Measurements from ENCODE around the gene IRGM.

IRGM gene

DNA sequence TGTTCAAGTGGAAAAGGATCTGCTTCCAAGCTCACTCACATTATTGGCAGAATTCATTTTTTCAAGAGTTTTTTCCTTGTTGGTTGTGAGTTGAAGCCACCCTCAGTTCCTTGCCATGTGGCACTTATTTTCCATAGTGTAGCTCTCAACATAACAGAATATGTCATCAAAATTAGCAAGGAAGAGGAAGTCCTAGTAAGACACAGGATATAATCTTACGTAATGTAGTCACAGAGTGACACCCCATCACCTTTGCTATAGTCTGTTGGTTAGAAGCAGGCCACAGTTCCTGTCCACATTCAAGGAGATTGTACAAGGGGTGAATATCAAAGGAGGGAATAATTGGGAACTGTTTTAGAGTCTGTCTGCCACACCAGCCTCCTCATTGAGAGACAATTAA lies 15.7 kb downstream of the IRGM start:
- DNase-seq (ENCODE audit: low read depth): peak; percentile 68
- H3K4me3 ChIP-seq (ENCODE audit: low read depth, low read length): no peak overlapping the region
- TF ChIP-seq, protein P1, sequence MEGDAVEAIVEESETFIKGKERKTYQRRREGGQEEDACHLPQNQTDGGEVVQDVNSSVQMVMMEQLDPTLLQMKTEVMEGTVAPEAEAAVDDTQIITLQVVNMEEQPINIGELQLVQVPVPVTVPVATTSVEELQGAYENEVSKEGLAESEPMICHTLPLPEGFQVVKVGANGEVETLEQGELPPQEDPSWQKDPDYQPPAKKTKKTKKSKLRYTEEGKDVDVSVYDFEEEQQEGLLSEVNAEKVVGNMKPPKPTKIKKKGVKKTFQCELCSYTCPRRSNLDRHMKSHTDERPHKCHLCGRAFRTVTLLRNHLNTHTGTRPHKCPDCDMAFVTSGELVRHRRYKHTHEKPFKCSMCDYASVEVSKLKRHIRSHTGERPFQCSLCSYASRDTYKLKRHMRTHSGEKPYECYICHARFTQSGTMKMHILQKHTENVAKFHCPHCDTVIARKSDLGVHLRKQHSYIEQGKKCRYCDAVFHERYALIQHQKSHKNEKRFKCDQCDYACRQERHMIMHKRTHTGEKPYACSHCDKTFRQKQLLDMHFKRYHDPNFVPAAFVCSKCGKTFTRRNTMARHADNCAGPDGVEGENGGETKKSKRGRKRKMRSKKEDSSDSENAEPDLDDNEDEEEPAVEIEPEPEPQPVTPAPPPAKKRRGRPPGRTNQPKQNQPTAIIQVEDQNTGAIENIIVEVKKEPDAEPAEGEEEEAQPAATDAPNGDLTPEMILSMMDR (IDR thresholded peaks at IDR 0.05; ENCODE audit: low read depth, low read length): no peak
- TF ChIP-seq MYC (IDR thresholded peaks at IDR 0.05; ENCODE audit: low read depth, low read length): 0 out of 2 replicates have a peak, but pooled peaks have one; percentile 17
- peak; percentile 29; the same call in 1 of the 2 replicates for TF ChIP-seq MAX (IDR thresholded peaks at IDR 0.05; ENCODE audit: low read depth, low read length)
- TF ChIP-seq POLR2A (IDR thresholded peaks at IDR 0.05; ENCODE audit: extremely low read depth, insufficient read length): no peak

DNA sequence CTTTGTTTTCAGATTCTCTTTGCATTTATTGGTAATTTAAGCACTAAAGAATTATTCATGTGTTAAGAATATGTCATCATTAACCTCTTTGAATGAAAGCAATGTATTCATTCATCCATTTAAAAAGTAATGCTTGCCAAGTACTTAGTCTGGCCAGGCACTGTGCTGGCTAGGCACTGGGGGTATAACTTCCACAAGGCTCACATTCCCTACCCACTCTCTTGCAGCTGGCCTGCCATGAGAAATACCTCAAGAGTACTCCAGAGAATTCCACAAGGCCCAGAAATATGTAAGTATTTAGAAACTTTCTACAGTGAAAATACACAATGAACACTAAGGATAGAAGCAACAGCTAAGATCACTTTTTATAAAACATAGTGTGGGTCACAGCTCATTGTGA lies 33.0 kb downstream of the IRGM start:
- TF ChIP-seq, protein P1 (IDR thresholded peaks at IDR 0.05; ENCODE audit: low read depth, low read length): no peak
- no peak for TF ChIP-seq POLR2A (IDR thresholded peaks at IDR 0.05; ENCODE audit: extremely low read depth, insufficient read length)
- TF ChIP-seq MAX (IDR thresholded peaks at IDR 0.05; ENCODE audit: low read depth, low read length): no peak
- TF ChIP-seq MYC (IDR thresholded peaks at IDR 0.05; ENCODE audit: low read depth, low read length): no peak
- no peak overlapping the region for H3K4me3 ChIP-seq (ENCODE audit: low read depth, low read length)
- no peak for DNase-seq (ENCODE audit: low read depth)

DNA sequence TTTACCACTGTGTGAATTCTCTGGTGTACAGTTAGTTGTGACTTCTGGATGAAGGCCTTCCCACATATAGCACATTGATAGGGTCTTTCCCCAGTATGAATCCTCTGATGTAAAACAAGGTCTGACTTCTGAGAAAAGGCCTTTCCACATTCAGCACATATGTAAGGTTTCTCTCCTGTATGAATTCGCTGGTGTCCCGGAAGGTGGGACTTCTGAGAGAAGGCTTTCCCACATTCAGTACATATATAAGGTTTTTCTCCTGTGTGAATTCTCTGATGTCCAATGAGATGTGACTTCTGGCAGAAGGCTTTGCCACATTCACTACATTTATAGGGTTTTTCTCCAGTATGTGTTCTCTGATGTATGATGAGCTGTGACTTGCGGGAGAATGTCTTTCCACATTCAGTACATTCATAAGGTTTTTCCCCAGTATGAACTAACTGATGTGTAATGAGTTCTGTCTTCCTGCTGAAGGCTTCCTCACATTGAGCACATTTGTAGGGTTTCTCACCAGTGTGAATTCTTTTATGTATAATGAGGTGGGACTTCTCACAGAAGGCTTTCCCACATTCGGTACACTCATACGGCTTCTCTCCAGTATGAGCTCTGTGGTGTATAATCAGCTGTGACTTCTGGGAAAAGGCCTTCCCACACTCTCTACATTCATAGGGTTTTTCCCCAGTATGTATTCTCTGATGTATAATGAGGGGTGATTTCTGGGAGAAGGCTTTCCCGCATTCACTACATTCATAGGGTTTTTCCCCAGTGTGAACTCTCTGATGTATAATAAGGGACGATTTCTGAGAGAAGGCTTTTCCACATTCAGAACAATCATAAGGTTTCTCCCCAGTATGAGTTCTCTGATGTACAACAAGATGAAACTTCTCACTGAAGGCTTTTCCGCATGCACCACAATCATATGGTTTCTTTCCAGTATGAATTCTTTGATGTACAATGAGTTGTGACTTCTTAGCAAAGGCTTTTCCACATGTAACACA lies 49.4 kb downstream of the IRGM start:
- TF ChIP-seq POLR2A (IDR thresholded peaks at IDR 0.05; ENCODE audit: extremely low read depth, insufficient read length) (no peak), MAX (IDR thresholded peaks at IDR 0.05; ENCODE audit: low read depth, low read length) (no peak), MYC (IDR thresholded peaks at IDR 0.05; ENCODE audit: low read depth, low read length) (no peak)
- TF ChIP-seq, protein P1 (IDR thresholded peaks at IDR 0.05; ENCODE audit: low read depth, low read length): no peak
- no peak overlapping the region for H3K4me3 ChIP-seq (ENCODE audit: low read depth, low read length)
- DNase-seq (ENCODE audit: low read depth): no peak

Data from NB4 (cell line).